Adipose tissue (tissue), 3 donors: ENCODE results near the gene COL21A1. TPM values are rescaled to one million over a fixed set of nuclear protein-coding genes. Genes with fewer than 3 reads are reported as not detected.

Experiments
- H3K27ac ChIP-seq: one replicate; pipeline ENCODE4 v1.5.1; 2013; ENCODE audit warnings: low read depth, low read length
- WGBS, 3 donors: extraction: QIAGEN DNeasy Blood & Tissue Kit; methylation state at CpG; one replicate each; pipeline ENCODE4 v1.1.7; 2013; 5-methylcytosine and 5-hydroxymethylcytosine counted together
- polyA plus RNA-seq, 3 donors: library from polyadenylated mRNA; stranded (reverse); fragments of 200-250 nt; gene quantifications; one replicate each; pipeline ENCODE4 v1.2.3, GENCODE V29; 2013
- donor health status: healthy with polysubstance abuse.
- donor health status: Bipolar disorder and iron deficiency.
- donor health status: healthy.

COL21A1 gene
- polyA plus RNA-seq, 3 donors, result 0.38 to 1.9 (median 1.4) TPM

- WGBS, 3 donors, result 69 to 83% (median 71%) methylated on average over 3 of the region's 3 CpGs
- H3K27ac ChIP-seq, result no peak overlapping the region
Observed at GRCh38 chr6:56151609-56152224, 95.7 kb downstream of the COL21A1 start.

GRCh38 chr6:56148488-56149186 lies 98.7 kb downstream of the COL21A1 start:
- WGBS, 3 donors, result 63 to 86% (median 84%) methylated on average over 2 of the region's 2 CpGs
- H3K27ac ChIP-seq, result no peak overlapping the region

DNA sequence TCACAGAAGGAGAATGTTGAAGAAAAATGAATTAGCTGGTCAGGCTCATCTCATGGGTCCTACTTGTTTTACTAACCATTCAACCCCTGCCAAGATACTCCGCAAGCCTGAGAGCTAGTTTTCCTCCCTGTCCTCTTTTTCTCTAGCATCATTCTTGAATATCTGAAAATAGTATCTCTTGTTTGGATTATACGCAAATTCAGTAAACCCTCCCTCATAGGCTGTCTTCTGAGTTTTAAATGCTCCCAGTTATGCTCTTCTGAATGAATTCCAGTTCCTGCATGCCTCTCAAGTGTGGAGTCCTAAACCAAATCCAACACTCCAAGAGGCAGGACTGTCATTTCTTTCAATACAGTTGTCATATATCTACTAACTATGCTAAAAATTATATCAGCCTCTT lies 99.6 kb downstream of the COL21A1 start:
- WGBS, 3 donors, result 56 to 82% (median 82%) methylated on average over 2 of the region's 2 CpGs
- H3K27ac ChIP-seq, result no peak overlapping the region

GRCh38 chr6:56146086-56146485 lies 101.3 kb downstream of the COL21A1 start:
- H3K27ac ChIP-seq, result no peak overlapping the region
- 60 to 76% (median 67%) methylated on average over 1 of the region's 1 CpG for WGBS, 3 donors

DNA sequence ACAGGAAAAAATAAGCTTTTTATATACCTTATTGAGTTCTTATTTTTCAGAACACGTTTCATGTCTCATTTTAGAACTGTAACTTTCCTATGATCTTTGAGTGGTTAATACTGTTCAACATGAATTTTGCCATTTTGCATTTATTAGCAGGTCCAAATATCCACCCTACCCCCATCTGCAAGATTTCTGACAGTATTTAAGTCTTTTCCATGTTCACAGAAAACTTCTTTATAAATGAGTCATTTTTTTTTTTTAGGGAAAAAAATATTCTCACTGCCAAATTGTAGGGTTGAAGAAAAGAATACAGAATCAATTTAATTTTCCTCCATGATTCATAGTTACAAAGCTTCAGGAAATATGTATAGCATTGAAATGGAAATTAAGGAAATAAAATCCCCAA lies 101.8 kb downstream of the COL21A1 start:
- 3 to 24% (median 23%) methylated on average over 1 of the region's 1 CpG for WGBS, 3 donors
- H3K27ac ChIP-seq, result no peak overlapping the region

DNA sequence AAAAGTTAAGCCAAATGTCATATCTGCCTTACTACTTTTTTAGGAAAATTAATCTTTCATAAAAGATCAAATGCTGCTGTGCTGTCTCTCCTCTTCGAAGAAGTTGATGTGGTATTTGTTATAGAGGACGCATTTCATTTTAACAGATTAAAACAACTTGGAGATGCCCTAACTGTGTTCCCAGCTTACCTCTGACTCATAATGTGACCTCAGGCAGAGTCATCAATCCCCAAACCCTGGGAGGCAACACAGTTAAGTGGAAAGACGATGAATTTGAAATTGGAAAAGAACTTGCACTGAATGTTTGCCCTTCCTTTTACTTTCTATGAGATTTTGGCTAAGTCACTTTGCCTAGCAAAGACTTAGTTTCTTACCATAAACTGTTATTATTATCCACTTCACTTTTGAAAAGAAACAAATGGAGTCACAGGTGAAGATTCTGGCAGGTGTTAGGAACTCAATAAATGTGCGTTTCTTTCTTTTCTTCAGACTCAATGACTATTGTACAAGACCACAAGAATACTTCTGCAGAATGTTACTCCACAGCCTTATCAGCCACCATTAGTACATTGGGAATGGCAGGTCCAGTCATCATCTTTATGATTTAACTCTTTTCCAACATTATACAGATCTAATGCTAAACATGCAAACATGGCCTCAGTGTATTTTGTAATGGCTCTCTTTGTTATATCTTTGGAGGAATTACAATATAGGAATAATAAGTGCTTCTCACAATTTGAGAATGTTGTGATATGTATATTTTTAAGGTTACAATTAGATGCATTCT lies 102.6 kb downstream of the COL21A1 start:
- 69 to 86% (median 77%) methylated on average over 4 of the region's 4 CpGs for WGBS, 3 donors
- H3K27ac ChIP-seq, result no peak overlapping the region

DNA sequence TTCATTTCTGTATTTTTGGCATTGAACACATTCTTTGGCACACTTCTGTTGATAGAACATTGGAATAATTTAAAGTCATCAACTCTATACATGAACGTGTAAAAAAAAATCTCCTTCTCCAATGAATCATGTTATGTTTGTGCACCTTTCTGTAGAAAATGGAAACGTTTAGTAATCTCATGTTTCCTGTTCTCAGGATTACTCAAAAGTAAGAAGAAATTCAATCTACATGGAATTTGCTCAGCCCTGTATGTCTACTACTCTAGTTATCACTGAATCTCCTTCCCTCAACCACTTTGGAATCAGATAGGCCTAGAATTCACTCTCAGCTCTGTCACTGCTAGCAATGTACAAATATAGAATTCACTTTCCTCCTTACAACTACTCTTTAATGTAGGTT lies 103.6 kb downstream of the COL21A1 start:
- 63 to 82% (median 74%) methylated on average over 2 of the region's 2 CpGs for WGBS, 3 donors
- H3K27ac ChIP-seq, result no peak overlapping the region

- H3K27ac ChIP-seq, result no peak overlapping the region
Observed at GRCh38 chr6:56140090-56140489, 107.3 kb downstream of the COL21A1 start.

DNA sequence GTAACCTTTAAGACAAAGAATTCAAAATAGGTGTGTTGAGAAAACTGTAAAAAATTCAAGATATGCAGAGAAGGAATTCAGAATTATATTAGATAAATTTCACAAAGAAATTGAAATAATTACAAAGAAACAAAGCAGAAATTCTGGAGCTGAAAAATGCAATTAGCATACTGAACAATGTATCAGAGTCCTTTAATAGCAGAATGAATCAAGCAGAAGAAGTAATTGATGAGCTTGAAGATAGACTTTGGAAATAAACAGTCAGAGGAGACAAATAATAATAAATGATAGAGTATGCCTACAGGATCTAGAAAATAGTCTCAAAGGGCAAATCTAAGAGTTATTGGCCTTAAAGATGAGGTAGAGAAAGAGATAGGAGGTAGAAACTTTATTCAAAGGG lies 131.7 kb downstream of the COL21A1 start:
- H3K27ac ChIP-seq, result no peak overlapping the region

GRCh38 chr6:56109149-56109548 lies 138.2 kb downstream of the COL21A1 start:
- H3K27ac ChIP-seq, result no peak overlapping the region

- WGBS, 3 donors, result 56 to 75% (median 69%) methylated on average over 1 of the region's 1 CpG
- no peak overlapping the region for H3K27ac ChIP-seq
Observed at GRCh38 chr6:56106231-56106630, 141.1 kb downstream of the COL21A1 start.

GRCh38 chr6:56104591-56104990 lies 142.8 kb downstream of the COL21A1 start:
- 42 to 76% (median 73%) methylated on average over 2 of the region's 2 CpGs for WGBS, 3 donors

GRCh38 chr6:56102216-56102615 lies 145.2 kb downstream of the COL21A1 start:
- 79 to 97% (median 95%) methylated on average over 1 of the region's 1 CpG for WGBS, 3 donors
- H3K27ac ChIP-seq, result no peak overlapping the region

More at GRCh38 chr6:56104591-56104990, 142.8 kb downstream of the COL21A1 start:
- no peak overlapping the region for H3K27ac ChIP-seq

- H3K27ac ChIP-seq, result no peak overlapping the region
- 44 to 69% (median 53%) methylated on average over 4 of the region's 4 CpGs for WGBS, 3 donors
Observed at GRCh38 chr6:56101141-56101553, 146.2 kb downstream of the COL21A1 start.

DNA sequence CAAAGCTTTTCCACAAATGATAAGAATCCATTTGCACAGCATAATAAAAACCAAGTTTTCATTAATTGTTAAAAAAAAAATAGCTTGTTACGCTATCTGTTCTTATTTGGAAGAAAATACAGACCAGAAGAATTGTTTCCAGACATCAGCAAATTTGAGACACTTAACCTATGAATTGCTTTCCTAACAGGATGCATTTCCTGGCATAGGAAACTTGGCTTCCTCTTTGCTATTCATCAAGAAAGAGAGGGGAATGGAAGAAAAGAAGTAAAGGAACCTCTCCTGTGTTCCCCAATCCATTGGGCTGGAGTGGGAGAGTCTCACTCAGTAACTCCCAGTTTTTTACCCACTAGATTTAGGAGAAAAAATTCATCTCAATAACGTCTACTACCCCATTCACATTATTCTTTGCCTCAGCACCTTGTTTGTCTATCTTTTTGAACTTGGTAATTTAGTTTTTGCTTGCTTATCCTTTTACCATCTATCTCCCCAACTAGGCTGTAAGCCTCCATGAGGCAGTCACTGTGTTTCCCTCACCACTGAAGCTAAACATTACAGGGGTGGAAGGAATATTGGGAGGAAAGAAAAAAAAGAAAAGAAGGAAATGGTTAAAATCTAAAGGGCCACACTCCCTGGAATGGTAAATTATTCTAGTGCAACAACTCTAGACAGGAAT lies 150.3 kb downstream of the COL21A1 start:
- H3K27ac ChIP-seq, result no peak overlapping the region
- 57 to 67% (median 61%) methylated on average over 2 of the region's 2 CpGs for WGBS, 3 donors

DNA sequence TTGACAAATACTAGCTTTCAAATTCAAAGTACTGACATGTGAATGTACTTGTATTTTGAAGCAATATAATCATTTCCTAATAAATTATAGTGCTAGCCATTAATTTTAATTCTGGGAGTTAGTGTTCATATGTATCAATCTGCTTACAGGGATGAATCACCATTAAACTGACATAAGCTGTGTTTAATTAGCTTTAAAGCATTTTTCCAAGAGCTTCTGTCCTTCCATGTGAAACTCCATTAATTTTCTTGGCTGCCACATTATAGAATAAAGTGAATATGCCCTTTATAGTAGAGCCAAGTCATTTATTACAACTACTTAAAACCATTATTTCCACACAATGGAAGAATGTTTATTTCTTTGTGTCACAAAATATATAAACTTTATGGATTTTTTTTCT lies 150.8 kb downstream of the COL21A1 start:
- H3K27ac ChIP-seq, result no peak overlapping the region

- H3K27ac ChIP-seq, result no peak overlapping the region
- WGBS, 3 donors, result 61 to 93% (median 63%) methylated on average over 1 of the region's 1 CpG
Observed at GRCh38 chr6:56093776-56094175, 153.6 kb downstream of the COL21A1 start.

DNA sequence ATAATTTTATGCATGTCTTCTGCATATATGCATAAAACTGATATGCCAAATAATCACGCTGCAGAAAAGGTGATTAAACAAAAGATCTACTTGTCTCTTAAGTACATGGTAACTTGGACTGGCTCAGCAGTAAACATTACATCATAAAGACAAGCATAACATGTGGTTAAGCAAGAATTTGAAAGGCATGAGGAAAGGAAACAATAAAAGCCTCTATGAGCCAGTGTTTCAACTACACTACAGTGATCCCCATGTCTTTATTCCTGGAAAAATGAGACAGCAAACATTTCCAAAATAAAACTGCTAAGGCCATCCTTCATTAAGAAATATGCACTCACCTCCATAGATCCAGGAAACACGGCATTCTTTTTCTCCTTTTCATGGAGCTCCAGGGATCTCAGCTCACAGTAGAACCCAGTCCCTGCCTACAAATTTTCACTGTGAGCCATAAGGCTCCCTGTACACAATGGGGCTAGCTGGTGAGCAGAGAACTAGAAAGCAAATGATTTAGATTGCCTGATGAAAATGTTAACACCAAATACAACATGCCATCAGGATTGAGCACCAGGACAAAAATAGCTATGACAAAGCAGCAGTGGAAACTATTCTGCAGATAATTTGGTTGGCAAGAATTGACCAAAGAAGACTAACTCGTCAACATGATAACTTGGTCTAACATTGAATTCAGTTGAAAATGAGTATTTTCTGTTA lies 156.1 kb downstream of the COL21A1 start:
- WGBS, 3 donors, result 64 to 79% (median 71%) methylated on average over 3 of the region's 3 CpGs
- H3K27ac ChIP-seq, result no peak overlapping the region

- WGBS, 3 donors, result 76 to 89% (median 87%) methylated on average over 4 of the region's 4 CpGs
Observed at GRCh38 chr6:56088641-56089040, 158.7 kb downstream of the COL21A1 start.

More at GRCh38 chr6:56088641-56089040, 158.7 kb downstream of the COL21A1 start:
- no peak overlapping the region for H3K27ac ChIP-seq
